Central memory CD8-positive, alpha-beta T cell (primary cell): ENCODE data around the gene ARHGAP15.
A peak's percentile ranks its signal among the peaks of the same experiment; 100 is the strongest.

Source experiments
- ATAC-seq: fragments of 150-1000 bp; cut with Tn5 transposase; replicated peaks from 2 replicates; pipeline ENCODE4 v1.10.0; 2022; ENCODE audit warnings: mild to moderate bottlenecking, moderate FRiP score, moderate number of reproducible peaks; ENCODE audit not compliant: poor library complexity, severe bottlenecking; ENCODE audit errors: extremely low read depth
- DNase-seq, 2 donors: peaks; one replicate each; pipeline ENCODE4 v3.0.0; 2021; ENCODE audit warnings: low spot score in 2 of 2
- H3K27ac Mint-ChIP-seq: one replicate; pipeline ENCODE4 v1.8.0; 2022; ENCODE audit warnings: low read depth, mild to moderate bottlenecking, moderate library complexity, mixed read lengths
- H3K27me3 Mint-ChIP-seq: one replicate; pipeline ENCODE4 v1.8.0; 2022; ENCODE audit warnings: mixed read lengths
- H3K36me3 Mint-ChIP-seq: one replicate; pipeline ENCODE4 v1.8.0; 2022; ENCODE audit warnings: mild to moderate bottlenecking, moderate library complexity, mixed read lengths; ENCODE audit not compliant: insufficient read depth
- H3K4me1 Mint-ChIP-seq: one replicate; pipeline ENCODE4 v1.8.0; 2022; ENCODE audit warnings: mixed read lengths
- H3K4me3 Mint-ChIP-seq: one replicate; pipeline ENCODE4 v1.8.0; 2022; ENCODE audit warnings: mild to moderate bottlenecking, moderate library complexity, mixed read lengths
- H3K9me3 Mint-ChIP-seq: one replicate; pipeline ENCODE4 v1.8.0; 2022; ENCODE audit warnings: mixed read lengths

Gene ARHGAP15

DNA sequence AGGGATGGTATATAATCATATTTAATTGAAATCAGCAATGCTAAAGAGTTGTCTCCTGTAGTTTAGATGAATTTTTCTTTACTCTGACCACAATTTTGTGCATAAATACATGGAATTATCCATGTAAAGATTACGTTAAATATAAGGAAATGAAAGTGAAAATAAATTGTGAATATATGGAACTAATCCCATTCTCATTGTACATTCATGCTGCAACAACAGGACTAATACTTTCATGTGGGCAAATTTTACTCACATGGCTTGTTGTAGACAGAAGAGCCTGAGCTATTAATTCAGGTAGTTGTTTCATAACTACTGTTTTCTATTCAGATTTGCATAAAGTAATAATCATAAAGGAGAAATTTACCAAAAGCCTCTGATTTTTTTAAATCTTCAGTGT lies 357.8 kb downstream of the ARHGAP15 start:
- Mint-ChIP-seq H3K4me3 (no peak overlapping the region), H3K27ac (peak overlapping the region; percentile 6), H3K27me3 (no peaks in the 10 kb centered on the region), H3K4me1 (peaks cover 2% of the 10 kb centered on the region), H3K9me3 (no peaks in the 10 kb centered on the region), H3K36me3 (peaks cover 23% of the 10 kb centered on the region)
- ATAC-seq (no peak), DNase-seq (no peak)

DNA sequence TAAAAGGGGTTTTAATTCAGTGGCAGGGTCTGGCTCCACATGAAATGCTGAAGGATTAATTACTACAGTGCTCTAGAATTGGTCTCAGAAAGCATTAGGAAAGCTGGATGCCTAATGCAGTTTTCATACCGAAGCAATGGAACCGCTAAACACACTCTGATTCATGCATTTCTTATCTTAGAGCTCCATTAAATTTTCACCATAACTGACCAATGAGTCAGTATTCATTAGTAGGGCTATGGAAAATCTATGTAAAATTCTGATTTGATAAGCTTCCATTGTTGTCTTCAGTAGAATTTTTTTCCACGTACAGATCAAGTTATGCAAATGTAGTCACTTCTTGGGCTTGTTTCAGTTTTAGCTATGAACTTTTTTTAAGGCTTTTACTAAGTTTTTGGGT lies 359.9 kb downstream of the ARHGAP15 start:
- DNase-seq: no peak
- Mint-ChIP-seq H3K36me3 (peaks cover 30% of the 10 kb centered on the region), H3K9me3 (no peaks in the 10 kb centered on the region), H3K4me1 (peaks cover 17% of the 10 kb centered on the region), H3K27ac (no peak overlapping the region), H3K4me3 (no peak overlapping the region), H3K27me3 (no peaks in the 10 kb centered on the region)
- ATAC-seq: no peak

GRCh38 chr2:143491131-143491530 lies 361.9 kb downstream of the ARHGAP15 start:
- no peak overlapping the region for H3K27ac Mint-ChIP-seq
- DNase-seq: no peak

DNA sequence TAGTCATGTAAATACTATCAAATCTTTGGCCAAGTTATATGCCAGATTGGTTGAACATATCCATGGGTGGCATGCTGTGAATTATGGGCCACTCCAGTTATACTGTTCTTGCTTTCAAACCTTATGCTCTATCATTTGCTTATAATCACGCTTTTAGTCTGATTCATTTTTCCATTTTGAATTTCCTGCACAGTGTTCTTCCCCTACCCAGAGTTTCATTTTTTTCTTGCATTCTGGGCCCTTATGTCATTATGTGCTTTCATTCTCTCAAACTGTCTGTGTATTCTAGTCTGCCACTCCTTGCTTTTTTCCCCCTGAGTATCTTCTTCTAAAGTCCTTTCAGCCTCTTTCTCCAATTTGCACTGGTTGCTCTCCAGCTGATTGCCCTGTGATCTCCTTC lies 364.1 kb downstream of the ARHGAP15 start:
- Mint-ChIP-seq H3K36me3 (peaks cover 30% of the 10 kb centered on the region), H3K4me3 (no peak overlapping the region), H3K9me3 (no peaks in the 10 kb centered on the region), H3K4me1 (peaks cover 38% of the 10 kb centered on the region), H3K27me3 (no peaks in the 10 kb centered on the region), H3K27ac (no peak overlapping the region)
- DNase-seq: no peak
- no peak for ATAC-seq

More at GRCh38 chr2:143491131-143491530, 361.9 kb downstream of the ARHGAP15 start:
- Mint-ChIP-seq H3K4me3 (no peak overlapping the region), H3K4me1 (peaks cover 32% of the 10 kb centered on the region), H3K27me3 (no peaks in the 10 kb centered on the region), H3K36me3 (peaks cover 31% of the 10 kb centered on the region), H3K9me3 (no peaks in the 10 kb centered on the region)
- ATAC-seq: no peak

DNA sequence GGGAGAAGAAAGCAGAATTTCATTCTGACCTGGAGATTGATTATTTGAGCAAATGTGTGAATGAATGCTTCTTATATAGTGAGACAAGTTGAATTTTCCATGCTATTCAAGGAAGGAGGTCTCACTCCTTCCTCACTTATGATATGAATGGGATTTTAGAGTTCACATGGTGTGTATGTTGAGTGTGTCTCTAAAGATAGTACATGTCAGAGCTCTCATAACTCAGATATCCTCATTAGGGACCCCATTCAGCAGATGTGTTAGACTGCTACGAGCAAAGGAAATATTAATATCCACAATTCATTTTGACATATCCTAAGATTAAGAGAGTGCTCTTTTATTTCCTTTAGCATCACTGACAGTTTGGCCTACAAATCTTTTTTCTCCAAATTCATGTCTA lies 368.5 kb downstream of the ARHGAP15 start:
- H3K4me3 Mint-ChIP-seq: no peak overlapping the region
- DNase-seq (no peak), ATAC-seq (no peak)
- no peaks in the 10 kb centered on the region for H3K27me3 Mint-ChIP-seq
- H3K27ac Mint-ChIP-seq: no peak overlapping the region
- H3K9me3 Mint-ChIP-seq: no peaks in the 10 kb centered on the region
- peaks cover 28% of the 10 kb centered on the region for H3K36me3 Mint-ChIP-seq
- peaks cover 53% of the 10 kb centered on the region for H3K4me1 Mint-ChIP-seq

- no peak overlapping the region for H3K4me3 Mint-ChIP-seq
- no peaks in the 10 kb centered on the region for H3K27me3 Mint-ChIP-seq
- peaks cover 49% of the 10 kb centered on the region for H3K4me1 Mint-ChIP-seq
- no peaks in the 10 kb centered on the region for H3K9me3 Mint-ChIP-seq
- ATAC-seq (no peak), DNase-seq (no peak)
- H3K27ac Mint-ChIP-seq: peak overlapping the region; percentile 69
- H3K36me3 Mint-ChIP-seq: peaks cover 24% of the 10 kb centered on the region
These were observed 369.3 kb downstream of the ARHGAP15 start for GRCh38 chr2:143498496-143498895.

DNA sequence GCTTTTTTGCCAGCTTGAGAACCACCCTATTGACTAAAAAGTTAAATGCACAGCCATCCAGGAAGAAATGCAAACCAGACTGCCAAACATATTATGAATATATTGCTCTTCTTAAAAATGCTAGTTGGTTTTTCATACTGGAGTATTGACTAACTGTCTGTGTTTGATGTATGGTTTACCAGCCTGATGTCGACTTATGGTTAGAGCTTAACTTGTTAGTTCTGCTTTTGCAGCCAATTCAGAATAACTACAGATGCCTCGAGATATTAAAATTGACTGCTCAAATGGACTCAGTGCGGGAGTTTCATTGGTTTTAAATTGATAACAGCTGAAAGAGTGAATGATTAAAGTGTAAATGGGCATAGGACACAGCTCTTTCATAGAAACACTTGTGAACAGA lies 369.8 kb downstream of the ARHGAP15 start:
- H3K9me3 Mint-ChIP-seq: no peaks in the 10 kb centered on the region

DNA sequence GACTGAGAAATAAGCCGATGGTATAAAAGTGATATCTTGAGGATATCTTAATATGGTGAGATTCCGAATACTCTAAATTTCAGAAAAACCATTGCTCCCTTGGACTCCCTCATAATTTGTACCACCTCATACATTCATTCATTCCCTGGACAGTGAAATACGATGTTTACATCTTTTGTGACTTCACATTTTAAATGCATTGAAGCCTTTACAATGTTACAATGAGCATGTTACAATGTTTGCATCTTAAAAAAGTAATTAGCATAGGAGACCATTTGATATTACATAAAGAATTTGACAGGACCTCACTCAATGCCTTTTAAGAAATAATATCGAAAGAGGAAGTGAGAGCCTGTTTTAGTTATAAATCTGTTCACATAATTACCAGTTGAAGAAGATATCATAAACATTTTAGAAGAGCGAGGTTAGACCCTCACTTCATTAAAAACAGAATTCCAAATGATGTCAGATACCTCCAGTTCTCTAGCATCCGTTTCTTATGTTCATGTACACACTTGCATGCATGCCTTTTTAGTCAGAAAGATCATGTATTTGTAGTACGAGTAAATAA lies 372.0 kb downstream of the ARHGAP15 start:
- no peaks in the 10 kb centered on the region for H3K9me3 Mint-ChIP-seq
- no peak for ATAC-seq
- peaks cover 26% of the 10 kb centered on the region for H3K36me3 Mint-ChIP-seq
- no peak overlapping the region for H3K4me3 Mint-ChIP-seq
- DNase-seq: no peak
- no peak overlapping the region for H3K27ac Mint-ChIP-seq
- H3K4me1 Mint-ChIP-seq: peaks cover 41% of the 10 kb centered on the region
- H3K27me3 Mint-ChIP-seq: no peaks in the 10 kb centered on the region

More for the DNA sequence above, 369.8 kb downstream of the ARHGAP15 start:
- peaks cover 48% of the 10 kb centered on the region for H3K4me1 Mint-ChIP-seq
- H3K27me3 Mint-ChIP-seq: no peaks in the 10 kb centered on the region
- H3K36me3 Mint-ChIP-seq: peaks cover 21% of the 10 kb centered on the region
- no peak for ATAC-seq
- H3K4me3 Mint-ChIP-seq: no peak overlapping the region
- peak overlapping the region; percentile 69 for H3K27ac Mint-ChIP-seq
- no peak for DNase-seq

GRCh38 chr2:143503280-143503679 lies 374.1 kb downstream of the ARHGAP15 start:
- H3K27me3 Mint-ChIP-seq: no peaks in the 10 kb centered on the region
- ATAC-seq (no peak), DNase-seq (no peak)
- no peak overlapping the region for H3K4me3 Mint-ChIP-seq
- H3K9me3 Mint-ChIP-seq: no peaks in the 10 kb centered on the region
- peaks cover 21% of the 10 kb centered on the region for H3K36me3 Mint-ChIP-seq
- H3K27ac Mint-ChIP-seq: no peak overlapping the region
- H3K4me1 Mint-ChIP-seq: peaks cover 51% of the 10 kb centered on the region

DNA sequence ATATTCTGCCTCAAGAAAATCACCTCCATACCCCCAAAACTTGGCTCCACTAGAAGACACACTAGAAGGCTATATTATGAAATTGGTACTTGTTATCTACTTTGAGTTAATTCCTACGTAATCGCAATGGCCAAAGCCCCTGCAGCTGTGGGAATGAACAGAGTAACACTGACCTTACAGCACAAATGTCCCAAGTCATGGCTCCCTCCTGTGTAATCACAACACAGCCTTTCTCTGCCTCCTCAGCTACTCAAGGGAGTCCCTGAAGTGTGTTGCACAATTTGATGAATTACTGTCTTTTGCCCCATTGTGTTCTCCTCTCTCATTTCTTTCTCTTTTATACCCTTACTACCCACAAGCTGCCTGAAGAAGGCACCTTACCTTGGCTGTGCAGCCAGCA lies 375.2 kb downstream of the ARHGAP15 start:
- Mint-ChIP-seq H3K27me3 (no peaks in the 10 kb centered on the region), H3K27ac (peak overlapping the region; percentile 61), H3K4me3 (no peak overlapping the region), H3K36me3 (peaks cover 22% of the 10 kb centered on the region), H3K4me1 (peaks cover 45% of the 10 kb centered on the region), H3K9me3 (no peaks in the 10 kb centered on the region)
- DNase-seq (no peak), ATAC-seq (no peak)

DNA sequence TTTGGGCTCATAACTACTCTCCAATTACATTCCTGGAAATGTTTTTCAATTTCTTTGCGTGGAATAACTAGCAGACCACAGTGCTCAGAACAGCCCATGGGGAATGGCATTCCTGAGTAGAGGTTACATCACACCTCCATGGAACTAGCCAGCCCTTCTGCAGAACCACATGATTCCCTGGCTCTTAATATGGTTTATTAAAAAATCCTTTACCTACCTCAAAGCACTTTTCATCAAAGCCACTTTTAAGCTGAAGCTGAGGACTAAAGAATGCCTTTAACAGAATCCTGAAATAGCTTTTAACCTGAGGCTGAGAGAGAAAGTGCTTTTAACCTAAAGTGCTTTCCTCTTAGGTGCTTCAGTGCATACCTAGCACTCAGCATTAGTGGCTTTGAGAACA lies 376.3 kb downstream of the ARHGAP15 start:
- H3K4me1 Mint-ChIP-seq: peaks cover 48% of the 10 kb centered on the region
- no peak for DNase-seq
- no peak overlapping the region for H3K27ac Mint-ChIP-seq
- H3K27me3 Mint-ChIP-seq: no peaks in the 10 kb centered on the region
- no peaks in the 10 kb centered on the region for H3K9me3 Mint-ChIP-seq
- H3K36me3 Mint-ChIP-seq: peaks cover 24% of the 10 kb centered on the region
- no peak overlapping the region for H3K4me3 Mint-ChIP-seq
- no peak for ATAC-seq

- DNase-seq (no peak), ATAC-seq (no peak)
- Mint-ChIP-seq H3K36me3 (peaks cover 36% of the 10 kb centered on the region), H3K27me3 (no peaks in the 10 kb centered on the region), H3K27ac (peak overlapping the region; percentile 17), H3K4me1 (peaks cover 37% of the 10 kb centered on the region), H3K4me3 (no peak overlapping the region), H3K9me3 (no peaks in the 10 kb centered on the region)
These were observed 383.9 kb downstream of the ARHGAP15 start for GRCh38 chr2:143513081-143513480.

DNA sequence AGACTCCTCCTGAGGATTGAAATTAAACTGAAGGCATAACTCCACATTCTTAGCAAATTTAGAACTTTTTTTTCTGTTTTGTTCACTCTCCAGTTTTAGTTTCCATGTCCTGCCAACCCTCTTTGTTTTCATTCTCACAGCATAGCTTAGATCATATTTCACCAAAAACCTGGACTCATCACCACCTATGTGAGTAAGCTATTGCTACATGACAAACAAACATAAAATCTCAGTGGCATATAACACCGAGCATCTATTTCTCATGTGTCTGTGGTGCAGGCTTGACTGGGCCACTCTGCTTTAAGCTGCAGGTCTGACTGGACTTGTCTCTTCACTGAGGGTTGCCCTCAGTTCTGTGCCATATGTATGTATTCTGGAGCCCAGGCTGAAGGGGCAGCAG lies 385.2 kb downstream of the ARHGAP15 start:
- H3K4me3 Mint-ChIP-seq: no peak overlapping the region
- peaks cover 35% of the 10 kb centered on the region for H3K36me3 Mint-ChIP-seq
- no peaks in the 10 kb centered on the region for H3K9me3 Mint-ChIP-seq
- H3K27me3 Mint-ChIP-seq: no peaks in the 10 kb centered on the region
- no peak for DNase-seq
- ATAC-seq: no peak
- H3K27ac Mint-ChIP-seq: no peak overlapping the region
- peaks cover 30% of the 10 kb centered on the region for H3K4me1 Mint-ChIP-seq
